ENCODE measurements around the gene KANSL1. TPM values are rescaled to one million over a fixed set of nuclear protein-coding genes. Genes with fewer than 3 reads are reported as not detected.

KANSL1 gene
- polyA plus RNA-seq, 1 of the 3 experiments (the other 2 are of a cell fraction) = 10.0 TPM

GRCh38 chr17:45981306-45981705 lies 211.9 kb downstream of the KANSL1 start:
- POLR2A ChIA-PET = no interaction called here

GRCh38 chr17:45980855-45981254 lies 212.4 kb downstream of the KANSL1 start:
- Histone ChIP-seq H3K4me2 (no peak overlapping the region), H3K9ac (no peak overlapping the region), H3K79me2 (ENCODE audit: insufficient read depth) (no peaks in the 10 kb centered on the region), H3K27ac (ENCODE audit: low read depth in 2 of 2, low read length in 1 of 2) (no peak overlapping the region), H3K27me3 (ENCODE audit: insufficient read depth) (peaks cover 7% of the 10 kb centered on the region; the same call in 1 of the 2 replicates), H3K4me1 (ENCODE audit: control insufficient read depth in 1 of 2, insufficient read depth in 2 of 2, low read depth in 1 of 2, low read length in 1 of 2) (no peaks in the 10 kb centered on the region; a peak in 1 of 4 replicates), H3K9me2 (no peaks in the 10 kb centered on the region), H3K9me3 (no peaks in the 10 kb centered on the region), H3K4me3 (ENCODE audit: low read depth in 2 of 2, low read length in 1 of 2) (no peak overlapping the region), H3F3A (replicated peaks; ENCODE audit: insufficient read depth) (no peaks in the 10 kb centered on the region), H2AFZ (ENCODE audit: low read depth) (no peak overlapping the region), H4K20me1 (ENCODE audit: insufficient read depth) (no peaks in the 10 kb centered on the region), H3K36me3 (replicated peaks in 1 of 2; ENCODE audit: control insufficient read depth in 1 of 2, insufficient read depth in 2 of 2, low read length in 1 of 2) (no peaks in the 10 kb centered on the region)
- DNase-seq = no peak
- no peak for TF ChIP-seq YY1 (IDR thresholded peaks at IDR 0.05; ENCODE audit: low read depth)
- no peak for TF ChIP-seq CHD2 (IDR thresholded peaks at IDR 0.05; ENCODE audit: low read length, partially characterized antibody)
- TF ChIP-seq CTCF (IDR thresholded peaks at IDR 0.05) = no peak
- CTCF ChIA-PET = interaction anchor here (1.0 to 1.3 kb wide), 2 partner anchors 21 to 23 kb away, joined by 3 to 5 read pairs; no protein-coding TSS in a partner anchor
- WGBS (ENCODE audit: low lambda C conversion rate) = 70% methylated on average over 6 of the region's 6 CpGs
- POLR2A ChIA-PET = no interaction called here

More at GRCh38 chr17:45981306-45981705, 211.9 kb downstream of the KANSL1 start:
- no peaks in the 10 kb centered on the region for H3K79me2 ChIP-seq (ENCODE audit: insufficient read depth)
- WGBS (ENCODE audit: low lambda C conversion rate) = 57% methylated on average over 7 of the region's 7 CpGs
- no peak for DNase-seq
- H3K4me2 ChIP-seq = no peak overlapping the region
- no peaks in the 10 kb centered on the region; a peak in 1 of 4 replicates for H3K4me1 ChIP-seq (ENCODE audit: control insufficient read depth in 1 of 2, insufficient read depth in 2 of 2, low read depth in 1 of 2, low read length in 1 of 2)
- CTCF ChIA-PET = interaction anchor here (1.0 to 1.3 kb wide), 2 partner anchors 20 to 22 kb away, joined by 3 to 5 read pairs; no protein-coding TSS in a partner anchor
- H3K27ac ChIP-seq (ENCODE audit: low read depth in 2 of 2, low read length in 1 of 2) = no peak overlapping the region
- peaks cover 7% of the 10 kb centered on the region; the same call in 1 of the 2 replicates for H3K27me3 ChIP-seq (ENCODE audit: insufficient read depth)
- no peak overlapping the region for H2AFZ ChIP-seq (ENCODE audit: low read depth)
- H3F3A ChIP-seq (replicated peaks; ENCODE audit: insufficient read depth) = no peaks in the 10 kb centered on the region
- no peaks in the 10 kb centered on the region for H3K36me3 ChIP-seq (replicated peaks in 1 of 2; ENCODE audit: control insufficient read depth in 1 of 2, insufficient read depth in 2 of 2, low read length in 1 of 2)
- H3K4me3 ChIP-seq (ENCODE audit: low read depth in 2 of 2, low read length in 1 of 2) = no peak overlapping the region
- H3K9ac ChIP-seq = no peak overlapping the region
- no peaks in the 10 kb centered on the region for H3K9me3 ChIP-seq
- no peak for TF ChIP-seq RAD21 (IDR thresholded peaks at IDR 0.05; ENCODE audit: low read length)
- TF ChIP-seq CHD2 (IDR thresholded peaks at IDR 0.05; ENCODE audit: low read length, partially characterized antibody) = no peak
- TF ChIP-seq FOSL2 (IDR thresholded peaks at IDR 0.05; ENCODE audit: borderline replicate concordance, low read depth) = no peak
- TF ChIP-seq TAF1 (IDR thresholded peaks at IDR 0.05; ENCODE audit: borderline replicate concordance, low read depth, low read length) = no peak
- TF ChIP-seq RFX5 (IDR thresholded peaks at IDR 0.05; ENCODE audit: low read length) = no peak
- no peak for TF ChIP-seq EP300 (IDR thresholded peaks at IDR 0.05; ENCODE audit: borderline replicate concordance in 1 of 2, low read depth in 1 of 2, low read length in 1 of 2)
- no peak for TF ChIP-seq MXI1 (IDR thresholded peaks at IDR 0.05; ENCODE audit: low read depth, low read length)
- no peak for TF ChIP-seq FOXM1 (IDR thresholded peaks at IDR 0.05; ENCODE audit: low read depth)
- no peak for TF ChIP-seq JUND (IDR thresholded peaks at IDR 0.05)
- TF ChIP-seq USF2 (IDR thresholded peaks at IDR 0.05; ENCODE audit: borderline replicate concordance, low read depth, low read length) = no peak
- no peak for TF ChIP-seq ZBTB33 (IDR thresholded peaks at IDR 0.05; ENCODE audit: borderline replicate concordance, low read depth)
- TF ChIP-seq NFIC (IDR thresholded peaks at IDR 0.05; ENCODE audit: borderline replicate concordance) = no peak
- no peaks in the 10 kb centered on the region for H3K9me2 ChIP-seq
- no peaks in the 10 kb centered on the region for H4K20me1 ChIP-seq (ENCODE audit: insufficient read depth)

Small RNA genes lying within 50 kb of the gene (small RNA-seq; reads per million reads assigned to genes)
- 0 reads per million in 7 experiments for gene RF00019

Other genes starting within 250 kb of the KANSL1 start
- not detected in 2 replicates for gene STH, start 194.2 kb downstream of the KANSL1 start, polyA plus RNA-seq (2012; rRNA removed)
- 1.6 and 1.8 TPM in 2 replicates for gene LRRC37A, start 101.7 kb upstream of the KANSL1 start, polyA plus RNA-seq (2012; rRNA removed)
- 2.9 and 3.0 TPM in 2 replicates for gene ARL17B, start 168.3 kb upstream of the KANSL1 start, polyA plus RNA-seq (2012; rRNA removed)